Neural cell (in vitro differentiated cells): ENCODE data around the gene CLK4.

ENCODE experiments used
- CTCF ChIP-seq: fragments of 450-650 bp; IDR thresholded peaks from 2 replicates; pipeline ENCODE4 v1.5.1; 2014; ENCODE audit warnings: antibody characterized with exemption, mild to moderate bottlenecking, moderate library complexity; ENCODE audit not compliant: poor library complexity, severe bottlenecking
- POLR2AphosphoS5 ChIP-seq: IDR thresholded peaks from 2 replicates; pipeline ENCODE4 v1.6.1; 2012
- REST ChIP-seq: IDR thresholded peaks from 2 replicates; pipeline ENCODE4 v1.6.1; 2012; ENCODE audit warnings: borderline replicate concordance

GRCh38 chr5:178641711-178642110, 14.9 kb upstream of the CLK4 start:
- TF ChIP-seq CTCF, result no peak
- TF ChIP-seq REST, result no peak
- TF ChIP-seq POLR2AphosphoS5, result no peak
